Right cardiac atrium (tissue), 5 donors: ENCODE results near the gene FAM200A. TPM values are rescaled to one million over a fixed set of nuclear protein-coding genes. Genes with fewer than 3 reads are reported as not detected.
"Not testable (repeated sequence)": the region's sequence is repeated elsewhere in the genome, so short reads cannot be mapped to it uniquely, and the experiment has no call there.

Source experiments
- ATAC-seq, 2 donors: fragments of 200-7000 bp; cut with Tn5 transposase; one replicate each; pipeline versions ENCODE4 v1.8.0 to v1.9.1; 2020; ENCODE audit warnings: moderate library complexity in 2 of 2, mild to moderate bottlenecking in 1 of 2
- DNase-seq, 3 donors: peaks; one replicate each; pipeline ENCODE4 v3.0.0-alpha.2; 2020
- H3K27ac ChIP-seq: one replicate; pipeline ENCODE4 v1.5.1; 2013; ENCODE audit warnings: mild to moderate bottlenecking, low read length, control low read depth, moderate library complexity
- H3K27me3 ChIP-seq: one replicate; pipeline ENCODE4 v1.6.1; 2013; ENCODE audit not compliant: control insufficient read depth, insufficient read depth
- H3K4me1 ChIP-seq: one replicate; pipeline ENCODE4 v1.6.1; 2013; ENCODE audit warnings: low read length; ENCODE audit not compliant: control insufficient read depth, insufficient read depth
- H3K4me3 ChIP-seq: one replicate; pipeline ENCODE4 v1.5.1; 2013; ENCODE audit warnings: low read length, control low read depth
- H3K9me3 ChIP-seq: one replicate; pipeline ENCODE4 v1.6.1; 2013; ENCODE audit warnings: low read length; ENCODE audit not compliant: control insufficient read depth
- WGBS: extraction: QIAGEN DNeasy Blood & Tissue Kit; methylation state at CpG from one replicate; pipeline ENCODE4 v1.1.7; 2013; 5-methylcytosine and 5-hydroxymethylcytosine counted together
- intact Hi-C, 4 donors: fragments of 100-400 bp; cut with DNase I; formaldehyde crosslinking; loops; one replicate each; pipeline versions ENCODE4 v1.11.0 to v1.14.0; 2022 to 2023
- polyA plus RNA-seq: library from polyadenylated mRNA; stranded (reverse); fragments of 200-250 nt; gene quantifications from one replicate; pipeline ENCODE4 v1.2.3, GENCODE V29; 2013
- total RNA-seq, 4 donors: library from RNA; stranded (reverse); fragmentation: NEBNext Ultra II Directional; extraction: Animal tissue kit (Norgen Biotek cat#: 25700); gene quantifications; one replicate each; pipeline ENCODE4 v1.2.1, GENCODE V29; 2021
- donor health status: healthy with polysubstance abuse.
- donor health status: DM: no; HTN: yes; CAD: no.
- donor health status: DM: no; HTN: no; CAD: no.
- donor health status: DM: no; HTN: yes; CAD: no; lungs with severe emphysema.
- donor health status: DM: yes; HTN: yes; CAD: no.

Gene FAM200A
- total and polyA plus RNA-seq, 5 donors, result 4.7 to 6.7 (median 5.8) TPM

DNA sequence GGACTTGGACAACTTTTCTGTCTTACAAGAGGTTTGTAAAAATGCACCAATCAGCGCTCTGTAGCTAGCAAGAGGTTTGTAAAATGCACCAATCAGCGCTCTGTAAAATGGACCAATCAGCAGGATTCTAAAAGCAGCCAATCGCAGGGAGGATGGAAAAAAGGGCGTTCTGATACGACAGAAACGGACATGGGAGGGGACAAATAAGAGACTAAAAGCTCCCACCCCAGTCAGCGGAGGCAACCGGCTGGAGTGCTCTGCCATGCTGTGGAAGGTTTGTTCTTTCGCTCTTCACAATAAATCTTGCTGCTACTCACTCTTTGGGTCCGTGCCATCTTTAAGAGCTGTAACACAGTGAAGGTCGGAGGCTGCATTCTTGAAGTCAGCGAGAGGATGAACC lies 50.7 kb downstream of the FAM200A start:
- not testable (repeated sequence) for H3K4me1 ChIP-seq
- peak overlapping the region; percentile 14 for H3K27ac ChIP-seq

GRCh38 chr7:99500637-99501009 lies 51.3 kb downstream of the FAM200A start:
- DNase-seq (no peak), ATAC-seq (no peak)
- H3K4me3 ChIP-seq, result peak overlapping the region; percentile 81
- no peaks in the 10 kb centered on the region for H3K9me3 ChIP-seq
- H3K27me3 ChIP-seq, result no peaks in the 10 kb centered on the region
- peak overlapping the region; percentile 86 for H3K27ac ChIP-seq
- peaks cover 3% of the 10 kb centered on the region for H3K4me1 ChIP-seq
- intact Hi-C loops, result loop anchor here in 1 of 4 donors (10.0 kb wide), 1 partner anchor 54 kb away; the partner anchor contains the start of genes FAM200A and ZNF655
- WGBS, result 49% methylated on average over 16 of the region's 16 CpGs

More for the DNA sequence above, 50.7 kb downstream of the FAM200A start:
- H3K27me3 ChIP-seq, H3K9me3 ChIP-seq, H3K4me3 ChIP-seq, DNase-seq, ATAC-seq: not testable (repeated sequence)
- 90% methylated on average over 12 of the region's 12 CpGs for WGBS
- intact Hi-C loops, result loop anchor here in 1 of 4 donors (10.0 kb wide), 1 partner anchor 54 kb away; the partner anchor contains the start of genes FAM200A and ZNF655

GRCh38 chr7:99499721-99500636 lies 51.9 kb downstream of the FAM200A start, which contains the start of gene ZNF394:
TSS of gene ZNF394 (minus strand) at chr7:99500281. CDS start at chr7:99500093, 188 bp downstream.
- Histone ChIP-seq H3K27me3 (no peaks in the 10 kb centered on the region), H3K27ac (peak within 1 kb of the TSS; percentile 86), H3K4me1 (peaks cover 3% of the 10 kb centered on the region), H3K9me3 (no peaks in the 10 kb centered on the region), H3K4me3 (peak within 1 kb of the TSS; percentile 81)
- WGBS, result under 1% methylated on average over 68 of the region's 68 CpGs
- intact Hi-C loops, result loop anchor here in 1 of 4 donors (10.0 kb wide), 1 partner anchor 55 kb away; the partner anchor contains the start of genes FAM200A and ZNF655
- peak; percentile 68 for ATAC-seq
- DNase-seq, result peak; percentile 93 to 97 (median 95)

DNA sequence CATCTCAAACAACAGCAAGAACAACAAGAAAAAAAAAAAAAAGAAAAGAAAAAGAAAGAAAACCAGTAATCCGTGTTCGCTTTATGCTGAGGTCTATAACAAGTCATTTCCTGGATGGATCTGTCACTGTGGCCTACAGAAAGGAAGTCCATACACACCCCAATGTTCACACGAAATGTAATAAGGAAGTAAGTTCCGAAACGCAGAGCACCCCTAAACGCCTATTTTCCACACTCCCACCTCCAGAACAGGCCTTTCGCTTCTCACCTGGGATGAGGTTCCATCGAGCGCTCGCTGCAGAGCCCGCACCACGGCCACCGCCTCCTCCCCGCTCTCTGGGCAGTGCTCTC lies 52.6 kb downstream of the FAM200A start:
- under 1% methylated on average over 14 of the region's 14 CpGs for WGBS
- peak overlapping the region; percentile 81 for H3K4me3 ChIP-seq
- peaks cover 1% of the 10 kb centered on the region for H3K9me3 ChIP-seq
- DNase-seq (no peak), ATAC-seq (peak in 1 of 2 donors; percentile 1)
- H3K27me3 ChIP-seq, result no peaks in the 10 kb centered on the region
- intact Hi-C loops, result no loop called here
- peaks cover 3% of the 10 kb centered on the region for H3K4me1 ChIP-seq
- H3K27ac ChIP-seq, result peak overlapping the region; percentile 86

GRCh38 chr7:99498546-99498944 lies 53.4 kb downstream of the FAM200A start:
- H3K27me3 ChIP-seq, result no peaks in the 10 kb centered on the region
- intact Hi-C loops, result no loop called here
- ATAC-seq (no peak), DNase-seq (no peak)
- 71% methylated on average over 11 of the region's 11 CpGs for WGBS
- no peak overlapping the region for H3K27ac ChIP-seq
- peaks cover 9% of the 10 kb centered on the region for H3K9me3 ChIP-seq
- H3K4me3 ChIP-seq, result peak overlapping the region; percentile 81
- peaks cover 3% of the 10 kb centered on the region for H3K4me1 ChIP-seq

GRCh38 chr7:99497766-99498545 lies 54.0 kb downstream of the FAM200A start:
- H3K27ac ChIP-seq, result no peak overlapping the region

More at GRCh38 chr7:99497766-99498545, 54.0 kb downstream of the FAM200A start:
- Histone ChIP-seq H3K4me1 (peaks cover 3% of the 10 kb centered on the region), H3K9me3 (peaks cover 11% of the 10 kb centered on the region), H3K4me3 (peak overlapping the region; percentile 81), H3K27me3 (no peaks in the 10 kb centered on the region)
- intact Hi-C loops, result no loop called here
- ATAC-seq (no peak), DNase-seq (no peak)
- WGBS, result 76% methylated on average over 6 of the region's 6 CpGs

Other genes starting within 250 kb of the FAM200A start
- gene ARPC1A, start 226.2 kb downstream of the FAM200A start, total RNA-seq, result 100 to 1,000 TPM; 106 to 126 (median 121) TPM
- gene ARPC1A, start 226.2 kb downstream of the FAM200A start, polyA plus RNA-seq, result 148 TPM
- gene ARPC1B, start 177.4 kb downstream of the FAM200A start, total RNA-seq, result 10 to 100 TPM; 35.5 to 65.1 (median 56.6) TPM
- 52.9 TPM for gene ARPC1B, start 177.4 kb downstream of the FAM200A start, polyA plus RNA-seq
- 10 to 100 TPM; 85.9 to 95.9 (median 90.1) TPM for gene PDAP1, start 143.5 kb downstream of the FAM200A start, total RNA-seq
- gene PDAP1, start 143.5 kb downstream of the FAM200A start, polyA plus RNA-seq, result 167 TPM
- gene BUD31, start 143.1 kb downstream of the FAM200A start, total RNA-seq, result 10 to 100 TPM; 37.8 to 53.6 (median 44.0) TPM
- 65.1 TPM for gene BUD31, start 143.1 kb downstream of the FAM200A start, polyA plus RNA-seq
- gene PTCD1, start 113.3 kb downstream of the FAM200A start, total RNA-seq, result 1 to 10 TPM; 3.1 to 4.4 (median 3.2) TPM
- 3.0 TPM for gene PTCD1, start 113.3 kb downstream of the FAM200A start, polyA plus RNA-seq
- 10 to 100 TPM; 17.3 to 21.9 (median 18.8) TPM for gene CPSF4, start 113.2 kb downstream of the FAM200A start, total RNA-seq
- 16.2 TPM for gene CPSF4, start 113.2 kb downstream of the FAM200A start, polyA plus RNA-seq
- 100 to 1,000 TPM; 525 to 746 (median 627) TPM for gene ATP5MF, start 85.9 kb downstream of the FAM200A start, total RNA-seq
- gene ATP5MF, start 85.9 kb downstream of the FAM200A start, polyA plus RNA-seq, result 3,968 TPM
- 1 to 10 TPM; 3.5 to 6.4 (median 3.8) TPM for gene ZNF789, start 79.2 kb downstream of the FAM200A start, total RNA-seq
- gene ZNF789, start 79.2 kb downstream of the FAM200A start, polyA plus RNA-seq, result 2.9 TPM
- 10 to 100 TPM; 17.1 to 20.5 (median 19.7) TPM for gene ZNF394, start 51.8 kb downstream of the FAM200A start, total RNA-seq
- gene ZNF394, start 51.8 kb downstream of the FAM200A start, polyA plus RNA-seq, result 16.7 TPM
- gene ZKSCAN5, start 47.5 kb downstream of the FAM200A start, total RNA-seq, result 1 to 10 TPM; 6.1 to 7.1 (median 6.3) TPM
- 3.0 TPM for gene ZKSCAN5, start 47.5 kb downstream of the FAM200A start, polyA plus RNA-seq
- 10 to 100 TPM; 37.8 to 45.5 (median 39.8) TPM for gene ZNF655, start 6.5 kb upstream of the FAM200A start, total RNA-seq
- 31.5 TPM for gene ZNF655, start 6.5 kb upstream of the FAM200A start, polyA plus RNA-seq
- gene TMEM225B, start 46.2 kb upstream of the FAM200A start, total RNA-seq, result under 1 TPM; 0.21 to 0.40 (median 0.37) TPM
- 0.41 TPM for gene TMEM225B, start 46.2 kb upstream of the FAM200A start, polyA plus RNA-seq
- gene ZSCAN25, start 64.8 kb upstream of the FAM200A start, total RNA-seq, result 1 to 10 TPM; 8.1 to 9.6 (median 8.6) TPM
- 3.8 TPM for gene ZSCAN25, start 64.8 kb upstream of the FAM200A start, polyA plus RNA-seq
- gene CYP3A5, start 127.9 kb upstream of the FAM200A start, total RNA-seq, result under 1 TPM in 1 of 4 donors, not detected in 3; 0.84 TPM
- gene CYP3A5, start 127.9 kb upstream of the FAM200A start, polyA plus RNA-seq, result 0.09 TPM
- not detected for gene CYP3A7, start 183.1 kb upstream of the FAM200A start, total RNA-seq
- gene CYP3A7, start 183.1 kb upstream of the FAM200A start, polyA plus RNA-seq, result not detected
- not detected for gene CYP3A4, start 232.1 kb upstream of the FAM200A start, total RNA-seq
- gene CYP3A4, start 232.1 kb upstream of the FAM200A start, polyA plus RNA-seq, result 0.16 TPM